Vagina (tissue), 2 donors: ENCODE measurements around the gene ASCC2. TPM values are rescaled to one million over a fixed set of nuclear protein-coding genes. Genes with fewer than 3 reads are reported as not detected.
A peak's percentile ranks its signal among the peaks of the same experiment; 100 is the strongest.
"Not testable (repeated sequence)": the region's sequence is repeated elsewhere in the genome, so short reads cannot be mapped to it uniquely, and the experiment has no call there.

Experiments
- DNase-seq, 2 donors: peaks; one replicate each; pipeline ENCODE4 v3.0.0-alpha.2; 2017; ENCODE audit errors: extremely low spot score in 2 of 2
- H3K27ac ChIP-seq: fragments of 200-600 bp; sonication (generic); one replicate; pipeline ENCODE4 v1.5.1; 2019
- H3K27me3 ChIP-seq: fragments of 200-600 bp; sonication (generic); one replicate; pipeline ENCODE4 v1.5.1; 2019
- H3K36me3 ChIP-seq, 2 donors: fragments of 200-600 bp; sonication (generic); one replicate each; pipeline ENCODE4 v1.5.1; 2017 to 2019
- H3K4me1 ChIP-seq: fragments of 200-600 bp; sonication (generic); one replicate; pipeline ENCODE4 v1.5.1; 2019
- H3K4me3 ChIP-seq, 2 donors: fragments of 200-600 bp; sonication (generic); 1 replicate in 1 of 2; 2 replicates in 1 of 2; pipeline ENCODE4 v1.5.1; 2016 to 2019
- H3K9me3 ChIP-seq: fragments of 200-600 bp; sonication (generic); one replicate; pipeline ENCODE4 v1.5.1; 2019
- CTCF ChIP-seq, 3 experiments: fragments of 450-650 bp in 2 of 3; fragments of 200-600 bp in 1 of 3; sonication (generic) in 1 of 3; IDR thresholded peaks; one replicate each; pipeline ENCODE4 v1.5.1; 2017 to 2019; ENCODE audit warnings: antibody characterized with exemption in 3 of 3, mild to moderate bottlenecking in 2 of 3, moderate library complexity in 2 of 3
- POLR2A ChIP-seq, 2 donors: fragments of 450-650 bp; IDR thresholded peaks; one replicate each; pipeline ENCODE4 v1.6.1; 2017; ENCODE audit warnings: antibody characterized with exemption in 2 of 2, mild to moderate bottlenecking in 2 of 2, moderate library complexity in 2 of 2
- POLR2AphosphoS5 ChIP-seq, 2 donors: sonication (generic); formaldehyde crosslinking; IDR thresholded peaks; one replicate each; pipeline ENCODE4 v1.9.0; 2017; ENCODE audit warnings: antibody characterized with exemption in 2 of 2, mild to moderate bottlenecking in 2 of 2, low read depth in 1 of 2; ENCODE audit not compliant: insufficient read depth in 1 of 2
- intact Hi-C: fragments of 100-400 bp; cut with DNase I; formaldehyde crosslinking; loops from one replicate; pipeline ENCODE4 v1.15.1; 2023
- total RNA-seq: library from RNA; depleted of rRNA; stranded (reverse); fragments of >200 nt; gene quantifications from one replicate; pipeline ENCODE4 v1.2.3, GENCODE V29; 2016

ASCC2 gene
- total RNA-seq, 1 donor from 2014 or later: 62.6 TPM

GRCh38 chr22:29842172-29842571, 4.1 kb upstream of the ASCC2 start:
- Histone ChIP-seq H3K27me3 (no peaks in the 10 kb centered on the region), H3K36me3 (no peaks in the 10 kb centered on the region), H3K27ac (no peak overlapping the region), H3K4me1 (peaks cover 11% of the 10 kb centered on the region), H3K9me3 (no peaks in the 10 kb centered on the region), H3K4me3 (no peak overlapping the region)
- DNase-seq: no peak
- intact Hi-C loops: no loop called here
- no peak for TF ChIP-seq POLR2AphosphoS5 (IDR thresholded peaks at IDR 0.05; ENCODE audit: insufficient read depth in 1 of 2, low read depth in 1 of 2)
- TF ChIP-seq CTCF (IDR thresholded peaks at IDR 0.05): no peak
- TF ChIP-seq POLR2A (IDR thresholded peaks at IDR 0.05): no peak

- Histone ChIP-seq H3K9me3 (no peaks in the 10 kb centered on the region), H3K27ac (no peak overlapping the region), H3K4me3 (no peak overlapping the region), H3K36me3 (no peaks in the 10 kb centered on the region), H3K27me3 (no peaks in the 10 kb centered on the region), H3K4me1 (peaks cover 21% of the 10 kb centered on the region)
- DNase-seq: no peak
- intact Hi-C loops: no loop called here
- TF ChIP-seq POLR2AphosphoS5 (IDR thresholded peaks at IDR 0.05; ENCODE audit: insufficient read depth in 1 of 2, low read depth in 1 of 2): no peak
- TF ChIP-seq CTCF (IDR thresholded peaks at IDR 0.05): no peak
- no peak for TF ChIP-seq POLR2A (IDR thresholded peaks at IDR 0.05)
These were observed 2.4 kb upstream of the ASCC2 start for GRCh38 chr22:29840498-29840897.

GRCh38 chr22:29839039-29839438, 965 bp upstream of the ASCC2 start:
- Histone ChIP-seq H3K36me3 (no peaks in the 10 kb centered on the region), H3K4me3 (no peak overlapping the region), H3K4me1 (peaks cover 28% of the 10 kb centered on the region), H3K9me3 (no peaks in the 10 kb centered on the region), H3K27me3 (no peaks in the 10 kb centered on the region), H3K27ac (peak overlapping the region; percentile 67)
- TF ChIP-seq POLR2A (IDR thresholded peaks at IDR 0.05) (no peak), CTCF (IDR thresholded peaks at IDR 0.05) (no peak), POLR2AphosphoS5 (IDR thresholded peaks at IDR 0.05; ENCODE audit: insufficient read depth in 1 of 2, low read depth in 1 of 2) (no peak)
- no peak for DNase-seq
- intact Hi-C loops: loop anchor here (10.0 kb wide), 1 partner anchor 74 kb away; the partner anchor contains the start of genes UQCR10 and ZMAT5

GRCh38 chr22:29838599-29838956, 504 bp upstream of the ASCC2 start:
- peak overlapping the region; percentile 67 for H3K27ac ChIP-seq
- intact Hi-C loops: loop anchor here (10.0 kb wide), 1 partner anchor 74 kb away; the partner anchor contains the start of genes UQCR10 and ZMAT5
- H3K9me3 ChIP-seq: no peaks in the 10 kb centered on the region
- peak overlapping the region; percentile 78 to 86 for H3K4me3 ChIP-seq
- TF ChIP-seq POLR2AphosphoS5 (IDR thresholded peaks at IDR 0.05; ENCODE audit: insufficient read depth in 1 of 2, low read depth in 1 of 2): no peak
- TF ChIP-seq CTCF (IDR thresholded peaks at IDR 0.05): no peak
- no peak for TF ChIP-seq POLR2A (IDR thresholded peaks at IDR 0.05)
- DNase-seq: no peak
- peaks cover 28% of the 10 kb centered on the region for H3K4me1 ChIP-seq
- H3K36me3 ChIP-seq: no peaks in the 10 kb centered on the region
- H3K27me3 ChIP-seq: no peaks in the 10 kb centered on the region

GRCh38 chr22:29836791-29837370, 1.2 kb downstream of the ASCC2 start:
- intact Hi-C loops: loop anchor here (10.0 kb wide), 1 partner anchor 72 kb away; the partner anchor contains the start of genes UQCR10 and ZMAT5
- H3K4me1 ChIP-seq: peaks cover 22% of the 10 kb centered on the region
- H3K27ac ChIP-seq, H3K27me3 ChIP-seq, H3K9me3 ChIP-seq, H3K36me3 ChIP-seq, DNase-seq: not testable (repeated sequence)
- H3K4me3 ChIP-seq: peak overlapping the region in 1 of 2 donors; percentile 78
